GM19023 (cell line): Measurements from ENCODE around the gene INHBB.
"Not testable (repeated sequence)": the region's sequence is repeated elsewhere in the genome, so short reads cannot be mapped to it uniquely, and the experiment has no call there.

ENCODE experiments used
- ATAC-seq: cut with Tn5 transposase; IDR thresholded peaks from one replicate; pipeline ENCODE4 v1.9.1; 2021; ENCODE audit warnings: mild to moderate bottlenecking, moderate library complexity; ENCODE audit not compliant: unreplicated experiment

Gene INHBB

DNA sequence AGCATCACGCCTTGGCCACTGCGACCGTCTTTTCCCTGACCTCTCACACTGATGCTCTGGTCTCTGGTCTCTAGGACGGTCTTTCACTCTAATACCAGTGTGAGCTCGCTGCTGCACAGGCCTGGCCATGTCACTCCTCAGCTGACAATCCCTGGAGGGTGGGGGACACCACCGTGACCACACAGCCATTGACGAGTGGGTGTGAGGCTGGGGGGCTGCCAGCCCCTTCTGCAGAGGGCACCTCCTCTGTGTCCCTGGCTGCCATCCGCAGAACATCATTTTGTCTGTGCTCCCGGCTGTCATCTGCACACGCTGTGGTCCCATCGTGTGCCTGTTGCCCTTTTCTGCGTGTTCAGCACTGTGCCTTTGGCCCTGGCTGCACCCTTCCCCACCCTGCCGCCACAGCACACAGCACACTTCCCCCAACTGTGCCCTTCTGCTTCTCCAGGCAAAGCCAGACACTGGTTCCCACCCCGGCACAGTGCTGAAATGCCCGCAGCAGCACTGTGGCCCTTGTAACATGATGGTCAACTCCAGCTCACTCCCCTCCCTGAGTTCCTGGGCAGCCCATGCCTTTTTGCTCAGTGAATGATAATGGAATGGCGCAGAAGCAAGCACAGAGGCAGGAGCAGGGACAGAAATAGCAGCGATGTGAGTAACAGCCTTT is 30.4 kb upstream of the INHBB start:
- no peak for ATAC-seq

DNA sequence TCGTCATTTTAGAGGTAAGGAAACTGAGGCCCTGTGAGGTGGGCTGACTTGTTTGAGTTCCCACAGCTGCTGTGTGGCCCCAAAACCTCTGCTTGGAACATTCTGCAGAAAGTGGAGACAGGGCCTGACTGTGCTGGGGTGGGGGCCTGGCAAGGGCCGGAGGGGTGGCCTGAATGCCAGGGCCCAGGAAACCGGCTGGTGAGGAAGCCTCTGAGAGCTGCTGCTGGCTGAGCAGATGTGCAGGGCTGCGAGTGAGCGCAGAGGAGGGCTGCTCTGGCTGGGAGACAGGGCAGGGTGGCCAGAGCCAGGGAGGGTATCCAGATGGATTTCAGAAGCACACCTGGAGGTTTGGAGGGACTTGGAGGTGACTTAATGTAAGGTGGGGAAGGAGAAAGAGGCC is 29.9 kb upstream of the INHBB start:
- no peak for ATAC-seq

DNA sequence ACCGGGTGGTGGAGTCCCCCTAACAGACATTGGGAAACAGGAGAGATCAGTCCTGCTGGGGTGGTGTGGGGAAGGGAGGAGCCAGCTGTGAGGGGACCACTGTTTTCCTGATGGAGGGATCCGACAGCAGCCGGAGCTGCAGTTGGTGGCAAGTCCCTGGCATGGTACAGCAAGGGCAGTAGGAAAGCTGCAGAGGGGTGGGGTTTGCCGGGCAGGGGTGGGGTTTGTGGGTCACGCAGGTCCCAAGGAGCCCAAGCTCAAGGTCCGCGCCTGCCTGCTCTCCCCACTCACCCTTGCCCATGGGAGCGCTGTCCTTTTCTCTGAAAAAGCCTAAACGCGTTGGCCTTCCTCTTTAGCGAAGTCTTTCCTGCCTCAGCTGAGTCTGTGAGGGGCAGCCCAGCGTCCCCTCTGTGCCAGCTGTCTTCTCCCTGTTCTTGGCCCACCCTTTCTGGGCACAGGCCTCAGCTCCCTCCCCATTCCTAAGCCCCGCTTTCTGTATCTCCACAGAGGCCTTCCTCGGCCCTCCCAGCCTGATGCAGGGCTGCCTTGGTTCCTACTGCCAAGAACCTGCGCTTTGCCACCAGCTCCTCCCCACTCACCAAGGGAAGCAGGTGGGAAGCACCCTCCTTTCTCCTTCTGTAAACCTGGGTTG is 29.3 kb upstream of the INHBB start:
- ATAC-seq: no peak

DNA sequence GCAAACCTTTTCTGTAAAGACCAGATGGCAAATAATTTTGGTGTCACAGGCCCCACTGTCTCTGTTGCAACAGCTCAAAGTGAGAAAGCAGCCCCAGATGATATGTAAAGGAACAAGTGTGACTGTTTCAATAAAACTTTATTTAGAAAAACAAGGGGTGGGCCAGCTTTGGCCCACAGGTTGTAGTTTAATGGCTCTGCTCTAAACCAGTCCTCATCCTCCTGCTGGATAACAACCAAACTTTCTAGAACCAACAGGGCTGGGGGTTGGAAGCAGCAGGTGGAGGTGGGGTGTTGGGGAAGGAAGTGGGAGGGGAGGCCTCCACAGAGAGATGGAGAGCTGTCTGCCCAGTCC is 28.8 kb upstream of the INHBB start:
- no peak for ATAC-seq

- ATAC-seq: no peak
Observed at GRCh38 chr2:120317916-120318315, 28.0 kb upstream of the INHBB start.

DNA sequence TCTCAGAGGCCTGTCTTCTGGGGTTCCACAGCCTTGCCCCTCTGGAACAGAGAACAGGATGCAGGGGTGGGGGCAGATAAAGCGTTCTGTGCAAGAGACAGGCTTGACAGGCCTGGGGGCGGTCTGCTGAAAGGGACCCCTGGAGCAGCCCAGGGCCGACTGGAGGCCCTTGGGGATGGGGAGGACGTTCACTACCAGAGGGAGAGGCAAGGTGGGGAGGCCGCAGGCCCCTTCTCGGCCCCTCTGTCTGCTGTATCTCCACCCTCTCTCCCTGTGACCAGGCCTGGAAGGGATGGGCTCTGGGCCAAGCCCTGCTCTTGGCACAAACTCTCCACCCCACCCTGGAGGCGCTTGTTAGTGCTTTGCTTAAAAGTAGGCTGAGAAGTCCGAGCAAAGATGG is 27.3 kb upstream of the INHBB start:
- no peak for ATAC-seq

DNA sequence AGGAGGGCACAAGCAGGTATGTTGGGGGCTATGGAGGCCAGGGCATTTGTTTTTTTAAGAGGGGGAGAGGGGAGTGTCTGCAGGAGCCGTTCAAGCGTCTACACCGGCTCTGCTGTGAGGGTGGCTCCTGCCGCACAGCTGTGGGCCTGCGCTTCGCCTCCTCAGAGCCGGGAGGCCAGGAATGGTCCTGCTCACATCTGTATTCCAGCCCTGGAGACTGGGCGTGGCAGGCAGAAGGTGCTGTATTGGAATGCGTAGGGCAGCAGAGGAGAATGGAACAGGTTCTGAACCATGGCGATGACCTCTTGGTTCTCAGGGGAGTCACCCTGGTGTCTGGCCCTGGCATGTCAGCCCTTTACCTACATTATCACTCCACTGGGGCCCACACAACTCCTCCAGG is 26.8 kb upstream of the INHBB start:
- no peak for ATAC-seq

GRCh38 chr2:120319686-120320317 is 26.1 kb upstream of the INHBB start:
- no peak for ATAC-seq

- ATAC-seq: no peak
Observed at GRCh38 chr2:120320318-120320851, 25.6 kb upstream of the INHBB start.

- not testable (repeated sequence) for ATAC-seq
Observed at GRCh38 chr2:120320887-120321556, 24.9 kb upstream of the INHBB start.

- no peak for ATAC-seq
Observed at GRCh38 chr2:120321721-120322284, 24.1 kb upstream of the INHBB start.

- ATAC-seq: no peak
Observed at GRCh38 chr2:120322329-120322728, 23.6 kb upstream of the INHBB start.

DNA sequence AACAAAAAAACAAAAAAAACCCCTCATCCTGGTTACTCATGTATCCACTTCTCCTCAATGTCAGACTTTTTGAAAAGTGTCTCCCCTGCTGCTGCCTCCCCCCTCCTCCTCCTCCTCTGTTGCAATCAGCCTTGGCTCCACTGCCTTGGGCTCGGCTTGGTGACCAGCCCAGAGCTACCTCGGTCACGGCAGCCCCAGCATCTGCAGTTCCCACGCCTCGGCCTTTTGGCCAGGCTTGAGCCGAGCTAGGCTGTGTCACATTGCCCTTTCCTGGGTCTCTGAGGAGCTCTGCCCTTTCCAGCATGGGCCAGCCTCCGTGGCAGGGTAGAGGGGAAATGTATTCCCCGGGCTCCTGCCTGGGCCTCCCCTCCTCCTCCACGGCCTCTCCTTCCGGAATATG is 22.7 kb upstream of the INHBB start:
- ATAC-seq: no peak

GRCh38 chr2:120323807-120324399 is 22.0 kb upstream of the INHBB start:
- no peak for ATAC-seq

GRCh38 chr2:120324933-120325332 is 21.0 kb upstream of the INHBB start:
- ATAC-seq: no peak

GRCh38 chr2:120326066-120326465 is 19.9 kb upstream of the INHBB start:
- no peak for ATAC-seq

DNA sequence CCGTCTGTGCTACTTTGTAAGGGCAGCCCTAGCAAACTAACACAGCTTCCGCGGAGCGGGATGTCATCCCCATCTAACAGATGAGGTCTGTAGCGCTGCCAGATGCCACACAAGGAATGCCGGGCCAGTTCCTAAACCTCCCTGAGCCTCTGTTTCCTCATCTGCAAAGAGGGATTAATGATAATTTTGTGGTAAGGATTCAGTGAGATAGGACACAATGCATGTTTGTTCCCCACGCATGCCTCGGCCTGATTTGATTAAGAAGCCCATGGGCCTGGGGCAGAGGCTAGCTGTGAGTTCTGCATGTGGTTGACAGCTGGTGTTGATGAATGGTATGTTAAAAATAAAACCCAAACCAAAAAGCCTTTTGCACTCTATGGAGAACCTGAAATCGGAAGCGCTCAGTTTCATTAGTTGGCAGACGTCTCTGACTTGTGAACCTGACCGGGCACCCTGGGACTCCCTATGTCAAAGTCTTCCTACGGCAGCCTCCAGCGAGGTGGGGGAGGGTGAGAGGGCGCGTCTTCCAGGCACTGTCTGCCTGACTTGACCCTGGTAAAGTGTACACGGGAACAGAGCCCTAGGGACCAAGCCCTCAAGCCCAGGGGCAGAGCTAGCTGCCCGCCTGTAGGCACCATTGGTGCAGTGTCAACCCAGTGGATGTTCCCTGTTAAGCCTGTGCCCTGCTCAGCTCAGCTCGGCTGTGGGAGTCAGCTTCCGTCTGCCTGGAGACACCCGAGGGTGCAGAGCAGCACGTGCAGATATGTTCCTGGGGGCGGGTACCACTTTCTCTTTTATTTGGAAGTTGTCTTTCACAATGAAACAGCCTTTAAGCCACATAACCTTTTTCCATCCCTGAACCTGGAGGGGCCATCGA is 14.8 kb upstream of the INHBB start:
- ATAC-seq: peak; percentile 62

DNA sequence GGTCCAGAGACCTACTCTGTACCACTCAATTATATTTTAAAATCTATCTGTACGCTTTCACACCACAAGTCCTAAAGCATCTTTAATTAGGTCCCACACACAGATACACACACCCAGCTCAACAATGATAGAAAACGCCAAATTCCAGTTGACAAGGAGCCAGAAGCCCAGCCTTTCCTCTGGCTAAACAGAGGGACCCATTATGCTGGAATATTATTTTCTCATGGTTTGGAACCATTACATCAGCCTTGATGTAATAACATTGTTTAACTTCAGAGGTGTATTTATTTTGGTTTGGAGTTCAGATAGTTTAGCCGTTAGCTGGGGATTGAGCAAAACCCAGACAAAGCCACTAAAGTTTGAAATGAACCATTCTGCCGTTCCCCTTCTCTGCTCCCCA is 14.0 kb upstream of the INHBB start:
- ATAC-seq: no peak

DNA sequence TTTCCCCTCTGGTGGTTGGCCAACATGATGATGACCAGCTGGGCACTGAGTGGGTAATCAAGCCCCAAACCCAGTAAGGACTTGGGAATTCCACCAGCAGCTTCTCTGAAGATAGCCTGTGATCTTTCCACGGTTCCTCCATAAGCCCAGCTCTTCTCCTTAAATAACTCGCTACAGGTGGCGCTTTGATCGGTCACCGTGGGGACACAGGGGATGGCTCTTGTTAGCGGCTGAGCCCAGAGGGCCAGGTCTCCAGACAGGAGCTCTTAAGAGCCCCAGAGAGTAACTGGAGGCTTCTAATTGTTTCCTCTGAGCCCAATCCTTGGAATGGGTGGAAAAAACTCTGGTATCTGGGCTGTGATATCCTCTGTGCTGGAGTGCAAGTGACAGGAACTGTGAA is 13.6 kb upstream of the INHBB start:
- no peak for ATAC-seq

DNA sequence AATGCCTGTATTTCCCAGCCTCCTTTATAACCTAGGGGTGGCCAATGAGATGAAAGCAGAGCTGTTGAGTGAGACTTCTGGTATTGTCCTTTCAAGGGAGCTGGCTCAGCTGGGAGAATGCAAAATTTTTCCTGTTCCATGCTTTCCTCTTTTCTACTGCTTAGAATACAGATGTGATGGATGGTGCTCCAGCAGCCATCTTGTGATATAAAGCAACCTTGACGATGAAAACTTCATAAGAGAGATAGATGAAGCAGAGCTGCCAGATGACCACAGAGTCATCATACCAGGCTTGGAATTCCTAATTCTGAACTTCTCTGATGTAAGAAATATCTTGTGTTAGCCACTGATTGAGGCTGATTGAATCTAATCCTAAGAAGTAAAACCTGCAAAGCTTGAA is 11.9 kb upstream of the INHBB start:
- ATAC-seq: no peak
